ENCODE results near the gene PTER.

The PTER gene

DNA sequence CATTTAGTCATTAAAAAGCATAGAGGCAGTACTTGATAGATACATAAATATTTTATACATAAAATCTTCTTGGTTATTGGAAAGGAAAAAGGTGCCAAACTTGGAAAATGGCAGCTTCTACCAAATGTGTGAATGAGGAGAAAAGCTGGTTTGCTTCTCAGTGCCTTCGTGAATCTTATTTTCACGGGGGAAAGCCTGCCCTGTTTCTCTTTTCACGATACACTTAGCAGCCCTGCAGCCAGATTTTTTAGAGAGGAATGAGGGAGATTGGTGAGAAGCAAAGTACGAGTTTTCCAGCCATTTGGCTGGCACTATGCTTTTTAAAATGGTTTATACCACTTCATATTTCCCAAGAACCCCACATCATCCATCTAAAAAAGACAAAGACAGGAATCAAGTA, 107.8 kb downstream of the PTER start:
- H3K4me1 ChIP-seq (ENCODE audit: insufficient read depth, low read length): no peaks in the 10 kb centered on the region
- no peak overlapping the region for H3K9ac ChIP-seq (ENCODE audit: low read depth, low read length)
- H3K36me3 ChIP-seq (ENCODE audit: insufficient read depth, low read length): no peaks in the 10 kb centered on the region
- no peaks in the 10 kb centered on the region for H3K9me3 ChIP-seq (ENCODE audit: control insufficient read depth, insufficient read depth, low read length)

GRCh38 chr10:16545116-16545736, 108.4 kb downstream of the PTER start:
- Histone ChIP-seq H3K9ac (ENCODE audit: low read depth, low read length) (no peak overlapping the region), H3K9me3 (ENCODE audit: control insufficient read depth, insufficient read depth, low read length) (no peaks in the 10 kb centered on the region), H3K36me3 (ENCODE audit: insufficient read depth, low read length) (no peaks in the 10 kb centered on the region), H3K4me1 (ENCODE audit: insufficient read depth, low read length) (no peaks in the 10 kb centered on the region)

- no peaks in the 10 kb centered on the region for H3K9me3 ChIP-seq (ENCODE audit: control insufficient read depth, insufficient read depth, low read length)
- no peaks in the 10 kb centered on the region for H3K4me1 ChIP-seq (ENCODE audit: insufficient read depth, low read length)
- H3K36me3 ChIP-seq (ENCODE audit: insufficient read depth, low read length): no peaks in the 10 kb centered on the region
- no peak overlapping the region for H3K9ac ChIP-seq (ENCODE audit: low read depth, low read length)
Observed at GRCh38 chr10:16547973-16548372, 111.2 kb downstream of the PTER start.

GRCh38 chr10:16559236-16559773, 122.5 kb downstream of the PTER start:
- Histone ChIP-seq H3K9me3 (ENCODE audit: control insufficient read depth, insufficient read depth, low read length) (peaks cover 2% of the 10 kb centered on the region; the same call in 1 of the 2 replicates), H3K4me1 (ENCODE audit: insufficient read depth, low read length) (no peaks in the 10 kb centered on the region), H3K9ac (ENCODE audit: low read depth, low read length) (no peak overlapping the region), H3K36me3 (ENCODE audit: insufficient read depth, low read length) (no peaks in the 10 kb centered on the region)

DNA sequence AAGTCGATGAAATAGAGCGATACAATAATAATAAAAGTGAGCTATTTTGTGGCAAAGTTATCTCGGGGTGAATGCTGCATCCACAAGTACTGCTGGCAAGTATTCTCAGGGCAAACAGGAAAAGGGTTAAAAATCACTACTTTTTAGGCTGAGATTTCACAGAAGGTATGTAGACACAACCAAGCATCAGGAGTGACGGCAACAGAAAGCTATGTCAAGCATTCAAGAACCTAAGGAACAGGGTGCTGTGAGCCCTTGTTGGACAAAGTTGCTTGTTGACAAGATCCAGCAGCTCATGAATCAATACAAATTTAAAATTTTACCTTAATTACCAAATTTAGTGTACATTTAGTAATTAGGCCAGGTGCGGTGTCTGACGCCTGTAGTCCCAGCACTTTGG, 126.1 kb downstream of the PTER start:
- Histone ChIP-seq H3K36me3 (ENCODE audit: insufficient read depth, low read length) (no peaks in the 10 kb centered on the region), H3K9ac (ENCODE audit: low read depth, low read length) (no peak overlapping the region), H3K9me3 (ENCODE audit: control insufficient read depth, insufficient read depth, low read length) (peaks cover 2% of the 10 kb centered on the region; the same call in 1 of the 2 replicates), H3K4me1 (ENCODE audit: insufficient read depth, low read length) (0 out of 2 replicates have a peak, but pooled peaks cover 3% of the 10 kb centered on the region)

All from ES-I3 (cell line).